ENCODE measurements around the gene NBPF1. TPM values are rescaled to one million over a fixed set of nuclear protein-coding genes. Genes with fewer than 3 reads are reported as not detected.
"Not testable (repeated sequence)": the region's sequence is repeated elsewhere in the genome, so short reads cannot be mapped to it uniquely, and the experiment has no call there.

NBPF1 gene
- total and polyA plus RNA-seq, 9 of the 15 experiments (the other 6 are each of a cell fraction or from before 2014, with no cell fraction given), result 5.2 to 42.6 (median 24.1) TPM

- TF ChIP-seq MLX (CRISPR knock-in tag; conservative IDR thresholded peaks at IDR 0.05), result 0 out of 4 replicates have a peak, but pooled peaks of 1 of the 2 experiments have one; percentile 29
- TF ChIP-seq DEAF1 (CRISPR knock-in tag; IDR thresholded peaks at IDR 0.05), result 0 out of 2 replicates have a peak, but pooled peaks have one; percentile 21
- TF ChIP-seq NFE2L1 (tag; IDR thresholded peaks at IDR 0.05; ENCODE audit: borderline replicate concordance, low read depth), result peak; percentile 18; the same call in 1 of the 2 replicates
- TF ChIP-seq ATF1 (CRISPR knock-in tag; IDR thresholded peaks at IDR 0.05), result 0 out of 2 replicates have a peak, but pooled peaks have one; percentile 9
- TF ChIP-seq ATF1 (tag; IDR thresholded peaks at IDR 0.05), result not testable (repeated sequence)
- 0 out of 4 replicates have a peak, but pooled peaks of 1 of the 2 experiments have one; percentile 37 for TF ChIP-seq ZNF639 (CRISPR knock-in tag; conservative IDR thresholded peaks at IDR 0.05 in 1 of 2, IDR thresholded peaks at IDR 0.05 in 1 of 2)
- 0 out of 2 replicates have a peak, but pooled peaks have one; percentile 3 for TF ChIP-seq ZNF121 (CRISPR knock-in tag; conservative IDR thresholded peaks at IDR 0.05)
- TF ChIP-seq, protein P1, sequence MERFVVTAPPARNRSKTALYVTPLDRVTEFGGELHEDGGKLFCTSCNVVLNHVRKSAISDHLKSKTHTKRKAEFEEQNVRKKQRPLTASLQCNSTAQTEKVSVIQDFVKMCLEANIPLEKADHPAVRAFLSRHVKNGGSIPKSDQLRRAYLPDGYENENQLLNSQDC (CRISPR knock-in tag; IDR thresholded peaks at IDR 0.05), result 0 out of 2 replicates have a peak, but pooled peaks have one; percentile 75
- TF ChIP-seq E2F1 (CRISPR knock-in tag; IDR thresholded peaks at IDR 0.05), result peak; percentile 36; the same call in 1 of the 2 replicates
- TF ChIP-seq HMGXB4 (CRISPR knock-in tag; IDR thresholded peaks at IDR 0.05), result peak; percentile 81
- TF ChIP-seq RAD21 (CRISPR knock-in tag; conservative IDR thresholded peaks at IDR 0.05 in 1 of 2, IDR thresholded peaks at IDR 0.05 in 1 of 2), result 0 out of 4 replicates have a peak, but pooled peaks of 1 of the 2 experiments have one; percentile 4
- TF ChIP-seq ZNF740 (CRISPR knock-in tag; IDR thresholded peaks at IDR 0.05), result 0 out of 2 replicates have a peak, but pooled peaks have one; percentile 43
- TF ChIP-seq ZNF740 (tag; IDR thresholded peaks at IDR 0.05), result 0 out of 4 replicates have a peak, but pooled peaks of 1 of the 2 experiments have one; percentile 41
- 0 out of 2 replicates have a peak, but pooled peaks have one; percentile 60 for TF ChIP-seq ZNF785 (CRISPR knock-in tag; IDR thresholded peaks at IDR 0.05)
These were observed 28.0 kb upstream of the NBPF1 start (continued) for GRCh38 chr1:16641159-16641975.
